GM18526 (cell line): Measurements from ENCODE around the gene FBXL14.

Experiments used
- POLR2A ChIP-seq: IDR thresholded peaks from 3 replicates; pipeline ENCODE4 v1.6.1; 2011; ENCODE audit not compliant: insufficient read length; ENCODE audit errors: extremely low read depth

The FBXL14 gene

DNA sequence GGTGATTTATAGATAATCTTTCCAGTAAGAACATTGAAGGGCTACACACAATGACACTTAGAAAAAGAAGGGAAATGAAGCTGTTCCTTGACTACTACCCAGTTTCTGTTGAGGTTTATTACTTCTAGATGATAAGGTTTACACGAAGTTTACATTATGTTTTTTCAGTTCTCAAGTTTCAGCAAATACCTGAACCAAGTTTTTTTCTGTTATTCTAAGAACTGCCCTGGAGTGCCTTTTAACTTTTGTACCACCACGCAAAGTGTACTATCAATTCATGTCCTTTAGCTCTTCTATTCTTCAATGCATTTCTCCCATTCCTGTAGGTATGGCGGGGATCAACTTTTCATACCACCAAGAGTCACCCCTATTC, 5.8 kb downstream of the FBXL14 start:
- TF ChIP-seq POLR2A: no peak

DNA sequence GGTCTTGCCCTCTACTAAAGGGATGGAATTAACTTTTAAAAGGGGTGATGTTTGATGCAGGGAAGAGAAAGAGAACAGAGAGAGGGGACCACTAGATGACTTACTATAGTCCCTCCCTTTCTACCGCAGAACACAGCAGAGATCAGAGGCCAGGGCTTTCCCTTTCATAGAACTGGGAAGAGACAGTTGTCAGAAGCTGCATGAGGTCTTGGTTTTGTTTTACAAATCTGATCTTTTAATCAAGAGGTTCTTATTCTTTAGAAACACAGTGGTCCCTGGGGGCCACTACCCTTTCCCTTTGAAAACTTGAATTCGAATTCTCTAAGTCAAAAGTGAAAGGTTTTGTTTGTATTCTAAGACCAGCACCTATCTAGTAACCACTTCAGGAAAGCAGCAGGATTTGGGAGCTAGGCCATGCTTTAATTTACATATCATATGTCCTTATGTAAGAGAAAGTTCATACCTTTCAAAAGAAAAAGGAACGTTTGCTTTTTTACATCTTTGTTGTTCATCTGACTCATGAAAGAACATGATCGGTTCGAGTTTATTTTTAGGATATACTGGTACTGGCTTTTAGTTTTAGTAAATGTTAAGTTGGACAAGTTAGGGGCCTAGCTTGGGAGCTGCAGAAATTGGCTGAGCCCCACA, 6.3 kb downstream of the FBXL14 start:
- TF ChIP-seq POLR2A: no peak

DNA sequence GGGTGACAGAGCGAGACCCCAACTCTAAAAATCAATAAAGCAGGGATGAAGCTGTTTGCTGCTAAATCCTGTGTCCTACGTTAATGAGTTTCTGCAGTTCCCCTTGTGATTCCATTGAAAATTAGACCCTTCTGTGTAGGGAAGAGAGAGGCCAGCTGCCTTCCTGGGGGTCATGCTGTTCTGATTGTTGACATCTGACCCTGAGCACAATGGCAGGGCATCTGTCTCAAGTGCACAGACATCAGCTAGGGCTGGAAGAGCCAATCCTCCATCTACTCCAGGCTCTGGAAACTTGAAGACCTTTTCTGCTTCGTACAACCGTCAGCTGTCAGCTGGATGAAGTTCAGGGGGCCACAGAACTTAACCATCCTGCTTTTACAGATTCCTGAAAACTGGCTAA, 10.1 kb downstream of the FBXL14 start:
- TF ChIP-seq POLR2A: no peak

DNA sequence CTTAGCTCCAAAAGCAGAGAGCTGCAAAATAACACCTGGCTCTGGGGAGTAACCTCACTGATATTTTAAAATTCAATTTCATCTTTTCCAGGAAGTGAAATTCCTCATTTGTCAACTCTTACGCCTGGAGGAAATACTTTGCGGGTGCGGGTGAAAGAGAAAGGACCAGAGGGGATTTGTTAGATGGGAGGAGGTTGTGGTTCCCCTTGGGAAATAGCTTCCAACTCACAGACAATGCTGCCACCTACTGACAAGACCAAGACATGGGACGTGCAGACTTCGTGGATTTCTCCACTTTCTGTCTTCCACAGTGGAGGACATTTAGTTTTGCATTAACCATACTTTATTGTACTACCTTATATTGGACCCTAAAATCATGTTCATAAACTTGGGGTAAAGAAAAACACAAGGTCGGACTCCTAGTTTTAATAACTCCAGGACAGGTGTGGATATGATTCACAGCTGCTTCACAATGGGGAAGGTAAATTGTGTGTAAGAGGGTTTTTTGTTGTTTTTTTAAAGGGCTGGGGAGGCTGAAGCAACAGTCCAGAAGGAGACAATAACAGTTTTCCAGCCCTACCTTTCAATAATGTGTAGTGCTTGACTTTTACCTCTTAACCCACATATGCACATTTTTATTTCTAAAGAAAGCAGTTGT, 10.8 kb downstream of the FBXL14 start:
- TF ChIP-seq POLR2A: no peak

DNA sequence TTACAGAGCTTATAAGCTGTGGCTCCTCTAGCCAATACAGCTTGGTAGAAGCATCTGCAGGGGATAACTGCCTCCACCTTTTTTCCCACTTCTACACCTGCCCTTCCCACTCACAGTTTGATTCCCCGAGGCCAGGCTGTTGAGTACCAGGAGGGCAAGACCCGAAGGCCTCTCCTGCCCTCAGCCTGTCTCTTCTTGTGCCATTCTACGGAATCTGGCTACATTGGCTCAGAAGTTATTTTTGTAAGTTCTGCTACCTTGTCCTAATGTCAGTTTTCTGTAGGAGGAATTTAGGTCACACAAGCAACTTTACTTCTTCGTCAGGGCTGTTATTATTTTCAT, 11.7 kb downstream of the FBXL14 start:
- no peak for TF ChIP-seq POLR2A

DNA sequence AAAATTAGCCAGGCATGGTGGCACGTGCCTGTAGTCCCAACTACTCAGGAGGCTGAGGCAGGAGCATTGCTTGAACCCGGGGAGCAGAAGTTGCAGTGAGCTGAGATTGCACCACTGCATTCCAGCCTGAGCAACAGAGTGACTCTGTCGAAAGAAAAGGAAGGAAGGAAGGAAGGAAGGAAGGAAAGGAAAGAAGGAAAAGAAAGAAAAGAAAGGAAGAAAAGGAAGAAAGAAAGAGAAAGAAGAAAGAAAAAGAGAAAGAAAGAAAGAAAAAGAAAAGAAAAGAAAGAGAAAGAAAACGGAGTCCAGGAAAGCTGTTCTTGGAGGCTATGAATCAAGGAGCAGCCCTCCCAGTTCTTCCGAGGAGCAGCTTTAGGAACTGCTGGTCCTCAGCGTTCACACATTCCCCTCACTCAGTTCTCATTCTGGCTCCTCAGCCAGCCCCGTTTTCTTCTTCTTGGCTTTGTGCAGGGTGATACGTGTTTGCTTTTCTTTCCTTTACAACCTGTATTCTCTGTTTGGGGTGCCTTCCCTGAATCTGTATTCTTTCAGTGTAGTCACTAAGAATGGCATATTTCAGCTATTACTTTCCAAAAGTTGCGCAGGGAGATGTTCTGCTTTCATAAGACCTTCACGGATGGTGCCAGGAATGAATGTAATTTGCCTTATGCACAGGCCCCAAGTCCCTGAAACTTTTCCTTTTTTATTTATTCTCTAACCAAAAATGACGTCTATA, 12.2 kb downstream of the FBXL14 start:
- no peak for TF ChIP-seq POLR2A

DNA sequence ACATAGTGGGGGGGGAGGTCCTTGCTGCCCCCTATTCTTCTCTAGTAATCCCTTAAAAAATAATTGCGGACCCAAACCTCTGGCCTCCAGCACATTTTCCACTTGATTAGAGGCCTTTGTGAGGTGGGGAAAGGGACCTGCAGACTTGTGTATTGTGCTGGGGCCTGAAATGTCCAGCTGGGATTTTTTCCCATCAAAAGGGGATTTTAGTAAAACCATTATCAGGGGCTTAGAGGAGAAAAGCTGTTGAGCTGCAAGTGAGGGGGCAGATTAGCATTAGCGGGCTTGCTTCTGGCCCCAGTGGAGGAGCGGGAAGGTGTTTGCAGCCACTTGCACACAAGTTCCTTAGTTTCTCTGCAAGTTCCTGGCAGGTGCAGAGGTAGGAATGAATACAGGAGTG, 13.9 kb downstream of the FBXL14 start:
- no peak for TF ChIP-seq POLR2A

DNA sequence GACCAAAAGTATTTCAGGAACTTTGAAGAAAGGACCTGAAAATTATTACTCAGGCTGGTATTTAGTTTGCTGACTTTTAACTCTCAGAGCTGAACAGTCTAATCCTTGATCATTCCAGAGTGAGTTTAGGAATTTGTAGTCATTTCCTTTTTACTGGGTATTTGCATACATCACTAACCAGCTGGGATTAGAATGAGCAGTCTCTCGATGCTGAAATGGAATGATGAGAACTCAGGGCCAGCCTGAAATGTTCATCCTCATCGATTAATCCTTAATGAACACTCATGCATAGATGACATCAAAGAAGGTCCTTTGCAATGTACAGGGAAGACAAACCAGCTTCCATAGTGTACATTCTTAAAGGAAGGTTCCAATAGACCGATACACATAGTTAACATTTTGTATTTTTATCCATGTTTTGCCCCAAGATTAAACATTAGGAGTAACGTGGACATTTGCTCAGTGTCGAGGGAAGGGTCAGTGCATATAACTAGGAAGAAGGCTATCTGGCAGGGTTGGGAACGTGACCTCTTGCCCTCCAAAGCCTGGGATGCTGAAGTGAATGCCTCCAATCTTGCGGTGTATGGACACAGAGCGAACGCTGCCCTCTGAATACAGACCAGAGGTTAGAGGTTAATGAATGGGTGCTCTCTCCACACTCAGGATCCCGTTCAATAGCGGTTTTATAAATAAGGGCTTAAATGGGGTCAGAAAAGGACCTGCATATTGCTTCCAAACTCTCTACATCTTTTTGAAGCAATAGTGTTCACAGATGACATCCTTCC, 14.5 kb downstream of the FBXL14 start:
- no peak for TF ChIP-seq POLR2A

DNA sequence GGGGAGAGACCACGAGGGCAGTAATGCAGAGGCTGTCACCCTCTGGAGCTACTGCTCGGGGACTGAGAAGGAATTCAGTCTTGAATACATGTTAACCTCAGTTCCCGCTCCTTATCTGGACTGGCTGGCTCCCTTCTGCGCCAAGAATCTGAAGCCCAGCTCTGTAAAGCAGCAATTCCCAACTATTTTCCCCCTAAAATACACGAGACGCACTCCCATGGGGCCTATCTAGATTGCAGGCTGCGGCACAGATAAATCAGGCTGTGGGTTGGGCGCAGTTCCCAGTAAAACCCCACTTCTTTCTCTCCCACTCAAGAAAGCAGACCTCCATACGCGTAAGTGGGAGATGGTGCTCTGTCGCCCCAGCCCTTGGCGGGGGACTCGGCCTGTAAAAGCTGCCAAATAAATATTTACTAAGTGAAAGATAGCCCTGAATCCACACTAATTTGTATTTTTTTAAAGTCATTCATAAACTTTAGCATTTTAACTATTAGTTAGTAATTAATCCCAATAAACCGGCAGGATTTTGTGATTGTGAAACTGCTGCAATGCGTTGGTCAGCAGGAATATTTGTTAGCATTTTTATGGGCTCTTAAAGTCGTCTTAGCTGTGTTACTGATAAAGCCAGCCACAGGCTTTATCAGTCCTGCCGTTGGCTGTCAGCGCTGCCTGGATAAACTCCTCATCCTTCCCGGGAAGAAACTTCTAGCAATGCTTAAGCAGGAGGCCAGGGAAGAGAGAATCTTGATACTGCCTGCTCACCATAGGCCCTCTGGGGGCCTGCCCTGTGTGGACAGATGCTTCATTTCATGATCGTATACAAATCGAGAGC, 17.8 kb downstream of the FBXL14 start:
- TF ChIP-seq POLR2A: no peak

DNA sequence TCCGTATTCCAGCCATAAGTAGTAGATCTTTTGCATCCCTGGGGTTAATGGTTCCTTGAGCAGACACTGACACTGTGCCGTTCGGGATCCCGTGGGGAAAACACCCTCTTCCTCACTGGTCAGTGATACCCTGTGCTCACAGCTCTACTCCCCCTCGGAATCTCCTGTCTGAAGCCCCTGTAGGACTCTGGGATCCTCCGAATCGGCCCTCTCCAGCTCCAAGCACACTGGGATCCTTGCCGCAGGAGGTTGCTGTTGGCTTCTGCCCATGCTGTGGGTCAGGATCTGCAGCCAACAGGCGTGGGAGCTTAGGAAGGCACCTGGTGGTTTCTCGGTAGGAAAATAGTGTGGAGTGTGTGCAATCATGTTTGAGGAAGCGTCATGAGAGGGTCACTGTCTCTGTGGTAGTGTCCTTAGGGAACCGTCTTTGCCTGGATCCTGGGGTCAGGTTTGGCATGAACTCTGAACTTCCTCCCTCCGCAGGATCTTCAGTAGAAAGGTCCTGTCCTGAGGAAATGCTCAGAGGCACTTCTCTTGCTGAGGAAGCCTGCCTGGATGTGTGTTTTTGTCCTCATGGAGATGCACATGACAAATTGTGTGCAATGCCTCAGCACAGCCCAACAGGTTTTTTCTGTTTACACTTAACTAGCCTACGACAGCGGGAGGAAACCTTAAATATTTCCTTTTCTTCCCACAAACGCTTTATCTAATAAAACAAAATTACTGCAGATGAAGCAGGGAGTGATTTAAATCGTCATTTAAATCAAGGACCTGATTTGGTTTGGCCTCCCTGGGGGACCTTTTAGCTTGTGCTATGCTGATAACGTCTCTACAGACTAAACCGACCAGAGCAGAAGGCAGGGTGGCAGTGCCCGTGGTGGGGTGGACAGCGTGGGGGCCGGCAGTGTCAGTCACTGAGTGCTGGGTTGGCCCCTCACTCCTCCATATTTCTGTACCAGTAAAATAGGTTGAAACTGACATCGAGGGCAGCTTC, 18.7 kb downstream of the FBXL14 start:
- TF ChIP-seq POLR2A: no peak

DNA sequence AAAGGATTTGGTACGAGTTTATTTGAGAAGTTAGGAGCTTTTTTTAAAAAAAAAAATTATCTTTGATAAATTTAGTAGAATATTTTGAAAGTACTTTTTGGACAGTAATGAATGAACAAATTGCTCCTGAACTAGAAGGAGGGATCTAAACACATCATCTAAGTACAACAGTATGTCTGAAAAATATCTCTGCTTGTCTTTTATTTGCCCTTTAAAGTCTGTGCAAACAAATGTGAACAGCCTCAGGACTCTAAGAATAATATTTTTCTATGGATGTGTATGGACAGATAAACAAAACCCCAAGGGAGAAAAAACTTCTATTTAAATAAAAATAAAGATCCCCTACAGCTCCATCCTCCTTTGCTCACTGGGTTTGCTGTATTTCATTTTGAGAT, 19.5 kb downstream of the FBXL14 start:
- no peak for TF ChIP-seq POLR2A

DNA sequence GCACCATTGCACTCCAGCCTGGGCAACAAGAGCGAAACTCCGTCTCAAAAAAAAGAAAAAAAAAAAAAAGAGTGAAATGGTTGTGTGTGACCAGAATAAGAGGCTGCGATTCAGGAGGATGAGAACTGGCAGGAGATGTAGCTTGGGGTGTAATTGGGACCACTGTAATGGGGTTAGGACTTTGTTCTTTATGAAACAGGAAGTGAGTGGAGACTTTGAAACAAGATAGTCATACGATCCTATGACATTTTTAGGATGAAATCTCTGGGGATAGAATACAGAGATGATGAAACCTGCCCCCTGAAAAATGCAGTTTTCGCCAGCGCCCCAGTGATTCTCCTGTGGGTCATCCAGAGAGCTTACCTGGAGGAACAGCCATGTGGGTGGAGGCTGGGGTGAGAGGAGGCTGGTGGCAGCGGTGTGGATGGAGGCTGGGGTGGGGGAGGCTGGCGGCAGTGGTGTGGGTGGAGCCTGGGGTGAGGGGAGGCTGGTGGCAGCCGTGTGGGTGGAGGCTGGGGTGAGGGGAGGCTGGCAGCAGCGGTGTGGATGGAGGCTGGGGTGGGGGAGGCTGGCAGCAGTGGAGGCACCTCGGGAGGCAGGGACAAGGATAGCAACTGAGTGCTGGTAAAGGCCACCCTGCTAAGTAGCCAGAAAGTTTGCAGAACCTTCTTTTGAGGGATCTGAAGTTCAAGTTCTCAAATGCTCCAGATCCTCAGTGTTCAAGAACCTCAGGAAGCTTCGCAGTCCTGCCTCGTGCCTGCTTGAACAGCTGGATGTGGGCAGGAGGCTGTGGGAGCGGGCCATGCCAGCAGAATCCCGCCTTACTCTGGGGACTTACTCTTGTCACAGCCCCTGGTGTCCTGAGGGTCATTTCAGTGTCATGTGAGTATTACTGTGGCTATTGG, 20.2 kb downstream of the FBXL14 start:
- TF ChIP-seq POLR2A: no peak

DNA sequence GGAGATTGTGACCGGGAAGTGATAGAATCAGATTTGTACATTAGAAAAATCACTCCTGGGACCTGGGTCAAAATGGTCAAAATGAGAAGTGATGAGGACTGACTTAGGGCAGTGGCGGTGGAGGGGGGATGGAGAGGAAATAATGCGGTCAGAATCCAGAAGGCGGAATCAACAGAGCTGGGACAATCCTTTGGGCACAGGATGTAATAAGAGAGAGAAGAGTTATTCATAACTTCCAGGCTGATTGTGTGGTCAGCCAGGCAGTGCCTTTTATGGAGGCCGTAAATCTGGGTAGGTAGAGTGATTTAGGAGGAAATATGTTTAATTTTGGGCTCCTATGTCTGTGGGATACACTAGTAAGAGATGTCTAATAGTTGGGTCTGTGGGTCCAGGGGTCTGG, 21.6 kb downstream of the FBXL14 start:
- no peak for TF ChIP-seq POLR2A
